GM20000 (cell line): ENCODE measurements around the gene DIS3L2.

Experiments
- DNase-seq: peaks from one replicate; pipeline ENCODE4 v3.0.0; 2012; ENCODE audit warnings: low spot score
- CTCF ChIP-seq: IDR thresholded peaks from 2 replicates; pipeline ENCODE4 v1.5.1; 2012; ENCODE audit warnings: mild to moderate bottlenecking, control low read depth; ENCODE audit errors: extremely low read depth, missing control alignments

The DIS3L2 gene

GRCh38 chr2:232341739-232342126 is 380.2 kb downstream of the DIS3L2 start:
- no peak for DNase-seq
- TF ChIP-seq CTCF = no peak

- no peak for DNase-seq
- no peak for TF ChIP-seq CTCF
Observed at GRCh38 chr2:232342635-232343565, 381.4 kb downstream of the DIS3L2 start.

- no peak for TF ChIP-seq CTCF
- DNase-seq = no peak
Observed at GRCh38 chr2:232343821-232344220, 382.3 kb downstream of the DIS3L2 start.

DNA sequence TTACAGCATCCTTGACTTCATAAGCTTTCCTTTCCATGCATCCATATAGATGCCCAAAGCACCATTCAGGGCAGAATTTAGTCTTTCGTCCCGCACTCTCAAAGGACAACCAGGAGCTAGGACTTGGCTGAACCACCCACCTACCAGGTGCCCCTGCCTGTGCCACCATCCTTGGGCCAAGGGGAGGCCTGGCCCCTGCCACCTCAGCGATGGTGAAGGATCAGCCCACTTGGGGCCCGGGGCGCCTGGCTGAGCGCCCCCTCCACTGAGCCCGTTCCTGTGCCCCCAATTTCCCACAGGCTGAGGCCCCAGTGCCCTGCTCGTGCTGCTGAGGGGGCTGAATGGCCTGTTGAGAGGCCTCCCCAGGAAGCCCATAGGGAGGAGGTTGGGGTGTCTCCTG is 383.7 kb downstream of the DIS3L2 start:
- TF ChIP-seq CTCF = no peak
- no peak for DNase-seq

DNA sequence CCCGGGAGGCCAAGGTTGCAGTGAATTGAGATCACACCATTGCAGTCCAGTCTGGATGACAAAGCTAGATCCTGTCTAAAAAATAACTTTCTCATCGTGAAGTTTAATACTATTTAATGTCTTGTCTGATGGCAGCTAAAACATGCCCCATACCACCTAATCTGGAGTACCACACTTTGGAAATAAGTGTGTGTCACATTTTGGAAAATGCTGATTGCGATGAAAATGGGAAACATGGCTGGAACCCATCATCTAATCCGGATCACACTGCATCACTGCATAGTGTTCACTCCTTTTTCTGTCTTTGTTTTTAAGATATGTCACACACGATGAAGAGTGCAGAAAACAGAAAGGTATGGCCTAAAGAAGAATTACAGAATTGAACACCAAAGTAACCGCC is 385.9 kb downstream of the DIS3L2 start:
- no peak for DNase-seq
- TF ChIP-seq CTCF = no peak

GRCh38 chr2:232348936-232349335 is 387.4 kb downstream of the DIS3L2 start:
- no peak for TF ChIP-seq CTCF

GRCh38 chr2:232349546-232349945 is 388.0 kb downstream of the DIS3L2 start:
- no peak for TF ChIP-seq CTCF
- DNase-seq = no peak

More at GRCh38 chr2:232348936-232349335, 387.4 kb downstream of the DIS3L2 start:
- no peak for DNase-seq
